Measurements from ENCODE around the gene POU2F1. TPM values are rescaled to one million over a fixed set of nuclear protein-coding genes. Genes with fewer than 3 reads are reported as not detected.

The POU2F1 gene
- polyA plus RNA-seq, 1 donor (not counting 4 experiments of a cell fraction or from before 2014, with no cell fraction given) = 3.2 TPM

- H3K9me1 ChIP-seq (ENCODE audit: control insufficient read depth, extremely low read depth, insufficient read depth, low read length) = no peaks in the 10 kb centered on the region
- peaks cover 9% of the 10 kb centered on the region for H3K4me1 ChIP-seq (ENCODE audit: control insufficient read depth, extremely low read depth, insufficient read depth, low read length)
- TF ChIP-seq EZH2 (IDR thresholded peaks at IDR 0.05; ENCODE audit: low read length) = no peak
- dilution Hi-C loops (cut with MboI; ENCODE audit: extremely low pct_ligation_motif_present, low sequenced_read_pairs) = no loop called here
- H3K36me3 ChIP-seq (ENCODE audit: control insufficient read depth in 2 of 2, extremely low read depth in 1 of 2, insufficient read depth in 2 of 2, low read length in 2 of 2) = no peaks in the 10 kb centered on the region
- H3K27ac ChIP-seq (ENCODE audit: control insufficient read depth, insufficient read depth, low read length) = no peak overlapping the region
- no peak for DNase-seq (ENCODE audit: low read depth, low spot score)
- H3K9me3 ChIP-seq (ENCODE audit: control insufficient read depth, low read depth, low read length) = no peaks in the 10 kb centered on the region
- no peak for FAIRE-seq
- no peak overlapping the region for H3K4me3 ChIP-seq (ENCODE audit: control insufficient read depth in 2 of 3, extremely low read depth in 1 of 3, insufficient read depth in 2 of 3, low read depth in 1 of 3, low read length in 3 of 3)
- no peak overlapping the region for H3K4me2 ChIP-seq (ENCODE audit: control insufficient read depth, extremely low read depth, insufficient read depth, low read depth, low read length)
- H4K20me1 ChIP-seq (ENCODE audit: control insufficient read depth, extremely low read depth, insufficient read depth, low read length) = no peaks in the 10 kb centered on the region
- peaks cover 53% of the 10 kb centered on the region for H3K79me2 ChIP-seq (ENCODE audit: control insufficient read depth, insufficient read depth, low read length)
- H3K9ac ChIP-seq (ENCODE audit: control insufficient read depth, extremely low read depth, insufficient read depth, low read length) = no peak overlapping the region
- no peak overlapping the region for H2AFZ ChIP-seq (ENCODE audit: control insufficient read depth, low read length)
- no peaks in the 10 kb centered on the region for H3K27me3 ChIP-seq (ENCODE audit: control insufficient read depth, extremely low read depth, insufficient read depth, low read length)
Observed at GRCh38 chr1:167231873-167232450, 11.3 kb downstream of the POU2F1 start.

GRCh38 chr1:167232801-167233200, 12.1 kb downstream of the POU2F1 start:
- no peaks in the 10 kb centered on the region for H4K20me1 ChIP-seq (ENCODE audit: control insufficient read depth, extremely low read depth, insufficient read depth, low read length)
- peaks cover 52% of the 10 kb centered on the region for H3K79me2 ChIP-seq (ENCODE audit: control insufficient read depth, insufficient read depth, low read length)
- no peak for FAIRE-seq
- H3K9me1 ChIP-seq (ENCODE audit: control insufficient read depth, extremely low read depth, insufficient read depth, low read length) = no peaks in the 10 kb centered on the region
- dilution Hi-C loops (cut with MboI; ENCODE audit: extremely low pct_ligation_motif_present, low sequenced_read_pairs) = no loop called here
- no peak overlapping the region for H3K4me2 ChIP-seq (ENCODE audit: control insufficient read depth, extremely low read depth, insufficient read depth, low read depth, low read length)
- TF ChIP-seq EZH2 (IDR thresholded peaks at IDR 0.05; ENCODE audit: low read length) = no peak
- no peak for DNase-seq (ENCODE audit: low read depth, low spot score)
- H3K36me3 ChIP-seq (ENCODE audit: control insufficient read depth in 2 of 2, extremely low read depth in 1 of 2, insufficient read depth in 2 of 2, low read length in 2 of 2) = no peaks in the 10 kb centered on the region
- H3K27ac ChIP-seq (ENCODE audit: control insufficient read depth, insufficient read depth, low read length) = no peak overlapping the region
- H3K4me3 ChIP-seq (ENCODE audit: control insufficient read depth in 2 of 3, extremely low read depth in 1 of 3, insufficient read depth in 2 of 3, low read depth in 1 of 3, low read length in 3 of 3) = no peak overlapping the region
- no peaks in the 10 kb centered on the region for H3K27me3 ChIP-seq (ENCODE audit: control insufficient read depth, extremely low read depth, insufficient read depth, low read length)
- H2AFZ ChIP-seq (ENCODE audit: control insufficient read depth, low read length) = no peak overlapping the region
- no peaks in the 10 kb centered on the region for H3K9me3 ChIP-seq (ENCODE audit: control insufficient read depth, low read depth, low read length)
- H3K4me1 ChIP-seq (ENCODE audit: control insufficient read depth, extremely low read depth, insufficient read depth, low read length) = peaks cover 8% of the 10 kb centered on the region
- no peak overlapping the region for H3K9ac ChIP-seq (ENCODE audit: control insufficient read depth, extremely low read depth, insufficient read depth, low read length)

- no peak for FAIRE-seq
Observed at GRCh38 chr1:167233373-167233772, 12.7 kb downstream of the POU2F1 start.

More at GRCh38 chr1:167233373-167233772, 12.7 kb downstream of the POU2F1 start:
- H3K36me3 ChIP-seq (ENCODE audit: control insufficient read depth in 2 of 2, extremely low read depth in 1 of 2, insufficient read depth in 2 of 2, low read length in 2 of 2) = no peaks in the 10 kb centered on the region
- no peaks in the 10 kb centered on the region for H3K9me3 ChIP-seq (ENCODE audit: control insufficient read depth, low read depth, low read length)
- no peak overlapping the region for H2AFZ ChIP-seq (ENCODE audit: control insufficient read depth, low read length)
- H3K27me3 ChIP-seq (ENCODE audit: control insufficient read depth, extremely low read depth, insufficient read depth, low read length) = no peaks in the 10 kb centered on the region
- H3K27ac ChIP-seq (ENCODE audit: control insufficient read depth, insufficient read depth, low read length) = no peak overlapping the region
- no peak overlapping the region for H3K4me2 ChIP-seq (ENCODE audit: control insufficient read depth, extremely low read depth, insufficient read depth, low read depth, low read length)
- no peaks in the 10 kb centered on the region for H3K9me1 ChIP-seq (ENCODE audit: control insufficient read depth, extremely low read depth, insufficient read depth, low read length)
- H3K79me2 ChIP-seq (ENCODE audit: control insufficient read depth, insufficient read depth, low read length) = peaks cover 48% of the 10 kb centered on the region
- TF ChIP-seq CTCF (optimal IDR thresholded peaks at IDR 0.05 in 1 of 3, IDR thresholded peaks at IDR 0.05 in 1 of 3, conservative IDR thresholded peaks at IDR 0.05 in 1 of 3; ENCODE audit: extremely low read depth in 1 of 3, insufficient read depth in 2 of 3, low read length in 3 of 3) (no peak), EZH2 (IDR thresholded peaks at IDR 0.05; ENCODE audit: low read length) (no peak)
- no peak overlapping the region for H3K9ac ChIP-seq (ENCODE audit: control insufficient read depth, extremely low read depth, insufficient read depth, low read length)
- no peaks in the 10 kb centered on the region for H4K20me1 ChIP-seq (ENCODE audit: control insufficient read depth, extremely low read depth, insufficient read depth, low read length)
- peaks cover 5% of the 10 kb centered on the region for H3K4me1 ChIP-seq (ENCODE audit: control insufficient read depth, extremely low read depth, insufficient read depth, low read length)
- H3K4me3 ChIP-seq (ENCODE audit: control insufficient read depth in 2 of 3, extremely low read depth in 1 of 3, insufficient read depth in 2 of 3, low read depth in 1 of 3, low read length in 3 of 3) = no peak overlapping the region
- DNase-seq (ENCODE audit: low read depth, low spot score) = no peak
- dilution Hi-C loops (cut with MboI; ENCODE audit: extremely low pct_ligation_motif_present, low sequenced_read_pairs) = no loop called here
